ENCODE results near the gene HERPUD1.
A peak's percentile ranks its signal among the peaks of the same experiment; 100 is the strongest.

The HERPUD1 gene

DNA sequence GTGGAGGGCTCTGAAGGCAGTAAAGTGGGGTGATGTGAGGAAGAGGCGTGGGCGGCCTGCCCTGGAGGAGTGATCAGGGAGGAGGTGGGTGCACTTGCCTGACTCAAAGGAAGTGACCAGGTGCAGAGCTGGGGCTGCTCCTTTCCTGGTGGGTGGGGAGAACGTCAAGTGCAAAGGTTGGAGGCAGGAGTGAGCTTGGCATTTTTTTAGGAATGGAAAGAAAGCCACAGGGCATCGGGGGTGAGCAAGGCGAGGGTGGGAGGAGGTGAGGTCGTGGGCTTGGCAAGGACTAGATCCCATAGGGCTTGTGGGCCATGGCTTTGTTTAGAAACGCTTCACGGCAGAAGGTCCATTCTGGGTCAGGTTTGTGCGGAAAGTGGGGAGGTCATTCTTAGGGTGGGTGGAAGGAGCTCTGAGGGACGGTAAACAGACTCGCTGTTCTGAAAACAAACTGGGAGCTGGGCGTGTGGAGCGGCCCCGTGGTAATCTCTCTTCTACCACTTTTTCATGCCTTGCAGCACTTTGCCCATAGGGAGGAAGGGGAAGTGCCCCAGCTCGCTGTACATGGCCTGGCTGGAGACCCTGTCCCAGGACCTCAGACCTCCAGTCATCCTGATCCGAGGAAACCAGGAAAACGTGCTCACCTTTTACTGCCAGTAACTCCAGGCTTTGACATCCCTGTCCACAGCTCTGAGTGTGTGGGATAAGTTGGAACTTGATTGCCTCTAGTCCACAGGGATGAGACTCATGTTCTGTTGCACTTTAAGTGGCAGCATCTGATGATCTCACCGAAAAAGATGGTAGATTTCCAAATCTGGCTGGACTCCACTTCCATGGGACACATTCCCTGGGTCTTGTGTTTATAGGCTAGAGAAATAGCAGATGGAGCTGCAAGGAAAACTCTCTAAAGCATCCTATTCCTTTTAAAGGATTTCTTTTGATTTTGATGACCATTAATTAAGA lies 18.9 kb upstream of the HERPUD1 start:
- TF ChIP-seq, protein P1, sequence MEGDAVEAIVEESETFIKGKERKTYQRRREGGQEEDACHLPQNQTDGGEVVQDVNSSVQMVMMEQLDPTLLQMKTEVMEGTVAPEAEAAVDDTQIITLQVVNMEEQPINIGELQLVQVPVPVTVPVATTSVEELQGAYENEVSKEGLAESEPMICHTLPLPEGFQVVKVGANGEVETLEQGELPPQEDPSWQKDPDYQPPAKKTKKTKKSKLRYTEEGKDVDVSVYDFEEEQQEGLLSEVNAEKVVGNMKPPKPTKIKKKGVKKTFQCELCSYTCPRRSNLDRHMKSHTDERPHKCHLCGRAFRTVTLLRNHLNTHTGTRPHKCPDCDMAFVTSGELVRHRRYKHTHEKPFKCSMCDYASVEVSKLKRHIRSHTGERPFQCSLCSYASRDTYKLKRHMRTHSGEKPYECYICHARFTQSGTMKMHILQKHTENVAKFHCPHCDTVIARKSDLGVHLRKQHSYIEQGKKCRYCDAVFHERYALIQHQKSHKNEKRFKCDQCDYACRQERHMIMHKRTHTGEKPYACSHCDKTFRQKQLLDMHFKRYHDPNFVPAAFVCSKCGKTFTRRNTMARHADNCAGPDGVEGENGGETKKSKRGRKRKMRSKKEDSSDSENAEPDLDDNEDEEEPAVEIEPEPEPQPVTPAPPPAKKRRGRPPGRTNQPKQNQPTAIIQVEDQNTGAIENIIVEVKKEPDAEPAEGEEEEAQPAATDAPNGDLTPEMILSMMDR (IDR thresholded peaks at IDR 0.05; ENCODE audit: insufficient read depth, low read length, poor library complexity, severe bottlenecking), result no peak
- DNase-seq (ENCODE audit: extremely low read depth, insufficient read length), result no peak
- Histone ChIP-seq H3K4me3 (replicated peaks; ENCODE audit: low read depth, low read length) (no peak overlapping the region), H3K36me3 (ENCODE audit: control insufficient read depth, insufficient read depth, low read length) (no peaks in the 10 kb centered on the region), H3K27me3 (replicated peaks; ENCODE audit: control insufficient read depth, insufficient read depth, low read length) (no peaks in the 10 kb centered on the region; the same call in 1 of the 2 replicates)

DNA sequence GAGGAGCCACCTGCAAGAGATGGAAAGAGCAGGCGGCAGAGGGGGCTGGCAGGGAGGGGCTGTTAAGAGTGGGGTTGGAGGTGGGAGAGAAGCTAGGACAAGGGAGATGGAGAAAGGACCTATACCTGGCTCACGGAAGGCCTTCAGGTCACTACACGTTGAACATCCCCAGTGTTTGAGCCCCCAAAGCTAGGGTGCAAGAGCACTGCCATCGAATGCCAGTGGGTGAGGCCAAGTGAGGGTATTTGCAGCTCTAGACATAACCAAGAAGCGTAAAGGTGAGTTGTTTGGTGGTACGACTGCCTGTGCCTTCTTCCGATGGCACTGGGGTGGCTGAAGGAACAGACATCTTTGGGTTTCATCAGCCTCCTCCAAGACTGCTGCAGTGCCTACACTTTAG lies 17.0 kb upstream of the HERPUD1 start:
- DNase-seq (ENCODE audit: extremely low read depth, insufficient read length), result no peak
- H3K4me3 ChIP-seq (replicated peaks; ENCODE audit: low read depth, low read length), result no peak overlapping the region
- TF ChIP-seq, protein P1 (IDR thresholded peaks at IDR 0.05; ENCODE audit: insufficient read depth, low read length, poor library complexity, severe bottlenecking), result no peak
- no peaks in the 10 kb centered on the region for H3K27me3 ChIP-seq (replicated peaks; ENCODE audit: control insufficient read depth, insufficient read depth, low read length)
- H3K36me3 ChIP-seq (ENCODE audit: control insufficient read depth, insufficient read depth, low read length), result no peaks in the 10 kb centered on the region

DNA sequence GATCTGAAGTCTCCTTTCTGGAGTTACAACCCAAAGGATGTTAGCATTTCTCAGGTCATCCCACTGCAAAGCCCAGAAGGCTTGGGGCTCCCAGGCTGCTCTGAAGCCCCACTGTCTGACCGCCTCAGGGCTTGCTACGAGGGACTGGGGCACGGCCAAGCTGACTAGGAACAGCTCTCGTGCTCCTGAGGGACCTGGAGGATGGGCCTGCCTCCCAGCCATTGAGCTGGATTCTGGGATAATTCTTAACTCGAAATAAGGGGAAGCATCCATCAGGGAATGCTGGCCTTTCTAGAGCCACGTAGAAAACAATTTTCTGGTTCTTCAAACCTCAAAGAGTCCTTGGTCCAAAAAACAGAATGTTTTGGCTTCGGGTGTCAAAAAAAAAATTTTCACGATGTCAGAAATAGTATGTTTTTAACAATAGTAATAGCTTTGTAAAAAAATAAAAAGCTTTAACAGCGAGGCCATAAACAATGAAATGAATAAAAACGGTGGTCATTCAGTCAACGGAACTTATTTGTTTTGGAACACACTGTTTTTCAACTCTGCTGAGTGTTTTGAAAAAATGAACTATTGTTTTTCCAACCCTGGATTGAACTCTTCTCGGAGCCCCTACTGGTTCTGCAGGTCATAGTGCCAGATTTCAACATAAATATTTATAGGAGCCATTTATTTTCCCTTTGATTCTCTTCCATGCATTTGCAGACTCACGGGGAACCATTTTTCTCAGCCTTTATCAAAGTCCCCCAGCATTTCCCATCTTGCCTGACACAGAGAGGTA lies 16.4 kb upstream of the HERPUD1 start:
- H3K4me3 ChIP-seq (replicated peaks; ENCODE audit: low read depth, low read length), result no peak overlapping the region
- H3K36me3 ChIP-seq (ENCODE audit: control insufficient read depth, insufficient read depth, low read length), result no peaks in the 10 kb centered on the region
- TF ChIP-seq, protein P1 (IDR thresholded peaks at IDR 0.05; ENCODE audit: insufficient read depth, low read length, poor library complexity, severe bottlenecking), result no peak
- H3K27me3 ChIP-seq (replicated peaks; ENCODE audit: control insufficient read depth, insufficient read depth, low read length), result no peaks in the 10 kb centered on the region
- DNase-seq (ENCODE audit: extremely low read depth, insufficient read length), result no peak

DNA sequence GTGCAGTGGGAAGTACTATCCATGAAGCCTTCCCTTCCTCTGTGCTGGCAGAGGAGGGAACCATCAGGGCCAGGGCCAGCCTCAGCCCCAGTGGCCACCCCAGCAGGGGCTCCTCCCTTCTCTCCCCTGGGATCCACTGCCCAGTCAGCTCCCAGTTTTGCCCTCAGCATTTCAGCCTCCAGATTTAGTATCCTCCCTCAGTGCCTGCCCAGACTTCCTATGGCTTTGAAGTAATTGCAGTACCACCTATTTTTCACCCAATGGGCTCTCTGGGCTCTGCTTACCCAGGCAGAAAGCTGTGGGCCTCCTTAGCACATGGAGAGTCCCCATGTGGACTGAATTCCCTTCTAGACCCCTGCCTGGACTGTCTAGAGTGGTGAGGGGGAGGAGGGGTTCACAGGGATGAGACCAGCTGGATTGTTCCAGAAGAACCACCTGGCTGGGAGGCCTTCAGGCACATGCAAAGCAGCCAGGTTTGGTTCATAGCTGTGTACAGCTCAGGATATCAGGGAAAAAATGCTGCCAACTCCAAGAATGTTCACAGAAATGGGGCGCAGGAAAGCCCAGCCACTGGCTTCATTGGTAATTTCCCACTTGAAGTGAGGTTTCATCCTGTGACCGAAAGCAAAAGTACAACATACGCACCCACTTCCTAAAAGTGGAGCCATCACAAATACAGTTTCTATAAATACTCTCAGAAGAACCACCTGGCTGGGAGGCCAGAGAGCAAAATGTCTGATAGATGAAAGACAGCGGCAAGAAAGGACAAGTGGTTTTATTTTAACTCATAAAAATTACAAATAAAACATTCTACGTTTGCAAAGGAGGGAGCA lies 15.2 kb upstream of the HERPUD1 start:
- no peaks in the 10 kb centered on the region for H3K36me3 ChIP-seq (ENCODE audit: control insufficient read depth, insufficient read depth, low read length)
- TF ChIP-seq, protein P1 (IDR thresholded peaks at IDR 0.05; ENCODE audit: insufficient read depth, low read length, poor library complexity, severe bottlenecking), result no peak
- no peaks in the 10 kb centered on the region for H3K27me3 ChIP-seq (replicated peaks; ENCODE audit: control insufficient read depth, insufficient read depth, low read length)
- peak; percentile 53 for DNase-seq (ENCODE audit: extremely low read depth, insufficient read length)
- H3K4me3 ChIP-seq (replicated peaks; ENCODE audit: low read depth, low read length), result peak overlapping the region; percentile 30

DNA sequence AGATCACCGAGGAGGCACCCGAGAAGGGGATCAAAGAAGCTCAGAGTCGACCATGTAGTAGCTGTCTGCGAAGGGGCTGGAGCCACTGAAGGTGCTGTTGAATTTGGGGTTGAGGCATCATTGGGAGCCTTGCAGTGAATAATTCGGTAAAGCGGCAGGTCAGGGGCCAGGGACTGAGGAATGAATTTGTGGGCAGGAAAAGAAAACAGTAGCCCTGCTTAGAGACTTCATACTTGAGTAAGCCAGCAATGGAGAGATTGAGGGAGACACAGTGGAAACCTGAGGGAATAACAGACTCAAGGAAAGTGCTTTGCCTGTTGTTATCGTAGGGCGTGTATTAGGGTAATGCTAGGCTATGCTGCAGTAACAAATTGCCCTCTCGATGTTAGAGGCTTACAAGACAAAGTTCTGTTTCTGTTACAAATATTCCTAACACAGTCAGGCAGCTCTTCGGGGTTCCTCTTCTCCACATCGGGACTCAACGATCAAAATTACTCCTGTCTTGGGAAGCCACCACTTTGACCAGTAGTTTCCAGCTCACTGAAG lies 13.4 kb upstream of the HERPUD1 start:
- Histone ChIP-seq H3K27me3 (replicated peaks; ENCODE audit: control insufficient read depth, insufficient read depth, low read length) (no peaks in the 10 kb centered on the region), H3K36me3 (ENCODE audit: control insufficient read depth, insufficient read depth, low read length) (no peaks in the 10 kb centered on the region), H3K4me3 (replicated peaks; ENCODE audit: low read depth, low read length) (no peak overlapping the region)
- TF ChIP-seq, protein P1 (IDR thresholded peaks at IDR 0.05; ENCODE audit: insufficient read depth, low read length, poor library complexity, severe bottlenecking), result no peak
- no peak for DNase-seq (ENCODE audit: extremely low read depth, insufficient read length)
